GM21717 (cell line): ENCODE results near the gene FLT3.
"Not testable (repeated sequence)": the region's sequence is repeated elsewhere in the genome, so short reads cannot be mapped to it uniquely, and the experiment has no call there.

Source experiments
- ATAC-seq: cut with Tn5 transposase; IDR thresholded peaks from one replicate; pipeline ENCODE4 v1.9.1; 2021; ENCODE audit warnings: mild to moderate bottlenecking, moderate library complexity; ENCODE audit not compliant: unreplicated experiment

The FLT3 gene

DNA sequence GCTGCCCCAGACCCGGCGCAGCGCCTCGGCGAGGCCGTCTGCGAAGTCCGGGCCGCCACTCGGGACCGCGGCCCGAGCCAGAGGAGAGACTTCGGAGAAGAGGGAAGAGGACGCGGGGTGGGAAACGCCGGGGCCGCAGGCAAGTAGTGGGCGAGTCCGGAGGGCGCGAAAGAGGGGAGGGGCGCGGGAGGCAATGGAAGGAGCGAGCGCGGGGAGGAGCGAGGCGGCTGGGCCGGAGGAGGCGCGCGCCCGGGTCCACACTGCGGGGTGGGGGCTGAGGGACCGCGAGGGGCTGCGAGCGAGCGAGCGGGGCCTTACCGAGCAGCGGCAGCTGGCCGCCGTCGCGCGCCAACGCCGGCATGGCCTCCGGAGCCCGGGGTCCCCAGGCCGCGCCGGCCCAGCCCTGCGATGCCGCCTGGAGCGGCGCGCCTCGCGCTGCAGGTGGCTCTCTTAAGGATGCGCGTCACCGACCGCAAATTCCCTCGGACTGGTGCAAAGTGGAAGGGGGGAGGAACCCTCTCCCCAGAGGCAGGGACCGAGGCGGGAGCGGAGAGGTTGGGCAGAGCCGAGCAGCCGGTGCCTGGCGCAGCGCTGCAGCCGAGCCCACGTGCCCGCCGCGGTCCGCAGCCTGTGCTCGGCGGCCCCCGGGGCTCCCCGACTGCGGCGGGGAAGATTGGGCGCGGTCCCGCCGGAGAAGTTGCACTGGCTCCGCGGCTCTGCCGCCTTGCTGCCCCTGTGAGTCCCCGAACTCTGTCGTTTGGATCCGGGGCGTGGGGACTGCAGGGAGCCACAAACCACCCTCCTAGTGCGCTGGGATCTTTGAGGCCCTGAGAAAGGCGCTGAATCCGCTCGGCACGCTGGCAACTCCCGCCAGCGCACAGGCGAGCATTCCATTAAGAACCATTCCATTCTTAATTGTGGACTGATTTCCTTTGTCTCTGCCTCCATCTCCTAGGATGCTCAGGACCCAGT is at the start of gene FLT3:
FLT3 (minus strand) TSS at position 427 of the 972 bp plus-strand sequence; CDS start at position 361, 66 bp downstream.
- ATAC-seq = peak; percentile 68

DNA sequence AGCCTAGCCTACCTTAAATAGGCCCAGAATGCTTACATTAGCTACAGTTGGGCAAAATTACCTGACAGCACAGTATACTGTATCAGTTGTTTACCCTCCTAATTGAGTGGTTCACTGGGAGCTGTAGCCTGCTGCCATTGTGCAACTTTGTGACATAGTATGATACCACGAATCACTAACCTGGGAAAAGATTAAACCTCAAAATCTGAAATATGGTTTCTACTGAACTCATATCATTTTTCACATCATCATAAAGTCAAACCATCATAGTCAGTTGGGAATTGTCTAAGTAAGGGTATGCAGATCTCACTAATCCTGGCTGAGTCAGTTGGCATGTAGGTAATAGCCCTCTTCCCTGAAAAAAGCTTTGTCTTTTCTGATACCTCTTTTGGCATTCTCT is 47.1 kb upstream of the FLT3 start:
- ATAC-seq = no peak

DNA sequence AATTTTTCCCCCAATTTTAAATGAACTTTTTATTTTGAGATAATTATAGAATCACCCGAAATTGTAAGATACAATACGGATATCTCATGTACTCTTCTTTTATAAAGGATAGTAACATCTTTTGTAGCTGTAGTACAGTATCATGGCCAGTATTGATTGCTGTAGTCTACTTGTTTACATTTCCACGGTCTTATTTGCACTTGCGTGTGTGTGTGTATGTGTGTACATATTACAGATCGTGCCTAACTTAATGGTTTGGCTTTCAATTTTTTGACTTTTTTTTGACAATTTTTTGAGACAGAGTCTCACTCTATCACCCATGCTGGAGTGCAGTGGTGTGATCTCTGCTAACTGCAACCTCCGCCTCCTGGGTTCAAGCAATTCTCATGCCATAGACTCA is 44.7 kb upstream of the FLT3 start:
- ATAC-seq = no peak

DNA sequence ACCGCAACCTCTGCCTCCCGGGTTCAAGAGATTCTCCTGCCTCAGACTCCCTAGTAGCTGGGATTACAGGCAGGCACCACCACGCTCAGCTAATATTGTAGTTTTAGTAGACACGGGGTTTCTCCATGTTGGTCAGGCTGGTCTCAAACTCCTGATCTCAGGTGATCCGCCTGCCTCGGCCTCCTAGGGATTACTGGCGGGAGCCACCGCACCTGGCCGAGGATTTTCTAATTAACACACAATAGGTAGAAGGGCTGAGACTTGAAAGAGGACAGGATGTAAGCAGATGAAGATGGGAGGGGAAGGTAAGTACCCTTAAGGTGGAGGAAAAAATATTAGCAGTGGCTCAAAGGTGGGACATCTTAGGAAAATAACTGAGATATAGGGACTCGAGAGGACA is 41.2 kb upstream of the FLT3 start:
- ATAC-seq = not testable (repeated sequence)

DNA sequence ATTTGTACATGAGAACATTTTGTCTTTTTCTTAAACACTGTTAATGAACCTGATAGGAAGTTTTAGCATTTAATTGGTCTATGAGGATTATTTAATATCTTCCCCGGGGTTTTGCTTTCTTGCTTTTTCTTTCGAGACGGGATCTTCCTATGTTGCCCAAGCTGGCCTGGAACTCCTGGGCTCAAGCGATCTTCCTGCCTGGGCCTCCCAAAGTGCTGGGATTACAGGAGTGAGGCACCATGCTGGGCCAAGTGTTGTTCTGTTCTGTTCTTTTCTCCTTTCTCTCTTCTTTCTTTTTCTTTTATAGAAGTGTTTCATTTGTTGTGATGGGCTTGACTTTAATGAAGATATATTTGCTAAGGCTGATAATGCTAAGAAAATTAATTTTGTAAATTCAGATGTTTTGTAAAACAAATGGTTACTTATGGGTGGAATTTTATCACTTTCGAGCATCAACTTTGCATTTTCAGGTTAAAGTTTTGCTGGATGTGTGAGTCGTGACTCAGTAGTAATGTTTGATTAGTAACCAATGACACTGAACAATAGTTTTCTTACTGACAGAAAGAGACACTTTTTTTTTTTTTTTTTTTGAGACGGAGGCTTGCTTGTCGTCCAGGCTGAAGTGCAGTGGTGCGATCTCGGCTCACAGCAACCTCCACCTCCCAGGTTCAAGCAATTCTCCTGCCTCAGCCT is 40.2 kb upstream of the FLT3 start:
- ATAC-seq = no peak

GRCh38 chr13:28138756-28139470 is 38.5 kb upstream of the FLT3 start:
- ATAC-seq = peak; percentile 43

DNA sequence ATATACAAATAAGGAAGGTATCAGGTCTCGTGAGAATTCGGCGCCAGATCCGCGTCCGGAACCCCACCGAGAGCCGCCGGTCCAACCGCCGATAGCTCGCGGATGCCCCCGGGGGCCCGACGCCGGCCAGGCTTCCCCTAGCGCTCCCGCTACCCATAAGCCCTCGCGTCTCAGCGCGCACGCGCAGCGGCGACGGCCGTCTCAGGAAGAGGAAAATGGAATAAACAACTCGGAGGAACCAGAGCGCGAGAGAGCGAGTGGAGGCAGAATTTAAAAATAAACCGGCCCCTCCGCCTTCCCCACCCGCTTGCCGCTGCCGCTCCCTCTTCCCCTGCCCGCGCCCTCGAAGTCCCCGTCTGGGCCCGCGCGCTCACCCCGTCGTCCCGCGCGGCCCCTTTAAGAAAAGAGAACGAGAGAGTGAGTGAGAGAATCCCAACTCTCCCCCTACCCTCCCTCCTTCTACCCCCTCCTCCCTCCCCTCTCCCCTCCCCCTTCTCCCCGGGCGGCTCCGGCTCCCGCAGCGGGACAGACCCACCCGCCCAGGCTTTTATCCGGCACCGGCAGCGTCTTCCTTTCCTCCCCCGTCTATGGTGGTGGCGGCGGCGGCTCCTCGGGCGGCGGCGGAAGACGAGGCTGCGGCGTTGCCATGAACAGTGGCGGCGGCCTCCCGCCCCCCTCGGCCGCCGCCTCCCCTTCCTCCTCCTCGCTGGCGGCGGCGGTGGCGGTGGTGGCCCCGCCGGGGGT is 37.8 kb upstream of the FLT3 start, which contains the start of gene PAN3:
PAN3 (plus strand) TSS at position 534 of the 744 bp plus-strand sequence; CDS start at position 647, 113 bp downstream.
- ATAC-seq = peak; percentile 36

- peak; percentile 3 for ATAC-seq
Observed at GRCh38 chr13:28137596-28137995, 37.2 kb upstream of the FLT3 start.

- ATAC-seq = no peak
Observed at GRCh38 chr13:28136916-28137315, 36.5 kb upstream of the FLT3 start.

GRCh38 chr13:28131646-28132045 is 31.3 kb upstream of the FLT3 start:
- no peak for ATAC-seq

DNA sequence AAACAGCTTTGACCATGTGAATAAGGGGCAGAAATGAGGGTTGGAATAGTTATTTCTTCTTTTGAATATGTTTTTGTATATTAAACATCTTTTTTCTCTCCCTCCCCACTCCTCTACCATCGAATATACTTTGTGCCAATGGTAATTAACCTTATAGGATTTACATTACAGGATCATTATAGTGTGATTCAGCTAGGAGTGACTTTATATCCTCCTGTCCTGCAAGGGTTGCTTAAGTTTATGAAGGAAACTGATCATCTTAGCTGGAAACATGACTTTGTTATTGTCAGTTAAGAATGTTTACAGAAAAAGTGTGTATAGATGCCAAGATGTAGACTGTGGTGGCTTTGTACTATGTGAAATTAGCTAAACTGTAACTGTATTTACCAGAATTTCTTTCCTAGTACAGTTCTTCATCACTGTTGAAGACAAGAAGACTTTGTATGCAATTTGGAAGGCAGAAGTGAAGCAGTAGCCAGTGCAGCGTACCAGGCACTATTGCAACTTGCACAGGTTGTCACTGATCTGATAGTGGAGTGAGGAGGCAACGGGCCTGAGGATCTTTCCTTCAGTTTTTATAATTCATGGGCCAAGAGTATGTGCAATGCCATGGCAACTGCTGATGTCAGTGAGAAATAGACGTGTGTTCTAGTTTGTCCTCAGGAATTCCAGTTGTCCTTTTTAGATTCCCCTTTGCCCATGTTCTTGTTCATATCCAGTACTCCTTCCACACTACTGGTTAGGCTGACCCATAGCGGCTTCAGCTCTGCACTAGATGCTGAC is 29.7 kb upstream of the FLT3 start:
- no peak for ATAC-seq

DNA sequence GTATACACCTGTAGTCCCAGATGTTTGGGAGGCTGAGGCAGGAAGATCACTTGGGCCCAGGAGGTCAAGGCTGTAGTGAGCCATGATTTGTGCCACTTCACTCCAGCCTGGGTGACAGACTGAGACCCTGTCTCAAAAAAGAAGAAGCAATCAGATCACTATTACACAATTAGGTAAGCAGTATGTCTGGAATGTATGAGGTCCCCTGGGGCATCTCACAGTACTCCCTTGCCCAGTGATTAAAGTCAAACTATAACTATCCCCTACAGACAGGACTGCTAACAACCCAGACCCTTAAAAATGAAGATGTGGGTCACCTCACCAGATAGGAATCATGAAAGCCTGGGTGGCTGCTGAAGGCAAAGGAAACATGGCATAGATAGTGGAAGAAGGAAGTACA is 28.6 kb upstream of the FLT3 start:
- no peak for ATAC-seq

- no peak for ATAC-seq
Observed at GRCh38 chr13:28128030-28128429, 27.7 kb upstream of the FLT3 start.

- no peak for ATAC-seq
Observed at GRCh38 chr13:28121224-28121623, 20.8 kb upstream of the FLT3 start.

DNA sequence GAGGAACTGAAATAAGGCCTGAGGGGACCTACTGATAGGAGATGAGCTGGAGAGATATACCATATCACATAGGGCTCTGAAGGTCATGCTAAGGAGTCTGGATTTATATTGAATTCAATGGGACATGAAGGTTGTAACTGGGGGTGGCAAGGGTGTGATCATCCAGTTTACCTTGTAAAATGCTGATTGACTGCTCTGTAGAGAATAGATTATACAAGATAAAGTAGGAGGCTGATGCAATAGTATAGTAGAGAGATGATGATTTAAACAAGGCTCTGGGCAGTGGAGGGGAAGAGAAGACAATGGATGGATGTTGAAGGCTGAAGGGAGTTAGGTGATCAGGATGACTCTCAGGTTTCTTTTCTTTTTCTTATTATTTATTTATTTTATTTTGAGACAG is 19.9 kb upstream of the FLT3 start:
- no peak for ATAC-seq

DNA sequence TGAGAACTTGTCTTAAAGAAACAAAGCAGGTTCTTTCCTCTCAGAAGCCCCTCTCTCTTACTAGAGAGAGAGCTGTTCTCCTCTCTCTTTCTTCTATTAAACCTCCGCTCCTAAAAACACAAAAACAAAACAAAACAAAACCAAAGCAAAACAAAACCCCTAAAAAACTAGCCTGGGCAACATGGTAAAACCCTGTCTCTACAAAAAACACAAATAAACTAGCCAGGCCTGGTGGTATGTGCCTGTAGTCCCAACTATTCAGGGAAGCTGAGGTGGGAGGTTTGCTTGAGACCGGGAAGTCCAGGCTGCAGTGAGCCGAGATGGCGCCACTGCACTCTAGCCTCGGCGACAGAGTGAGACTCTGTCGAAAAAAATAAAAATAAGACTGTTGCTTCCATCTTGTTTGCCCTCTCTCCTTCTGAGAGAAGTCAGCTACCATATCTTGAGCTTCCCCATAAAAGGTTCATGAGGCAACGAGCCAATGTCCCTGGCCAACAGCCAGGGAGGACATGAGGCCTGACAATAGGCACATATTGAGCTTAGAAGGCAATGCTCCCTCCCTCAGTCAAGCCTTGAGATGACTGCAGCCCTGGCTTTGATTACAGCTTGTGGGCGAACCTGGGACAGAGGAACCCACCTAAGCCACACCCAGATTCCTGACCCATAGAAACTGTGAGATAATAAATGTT is 17.5 kb upstream of the FLT3 start:
- no peak for ATAC-seq

GRCh38 chr13:28116736-28117135 is 16.4 kb upstream of the FLT3 start:
- ATAC-seq = no peak

DNA sequence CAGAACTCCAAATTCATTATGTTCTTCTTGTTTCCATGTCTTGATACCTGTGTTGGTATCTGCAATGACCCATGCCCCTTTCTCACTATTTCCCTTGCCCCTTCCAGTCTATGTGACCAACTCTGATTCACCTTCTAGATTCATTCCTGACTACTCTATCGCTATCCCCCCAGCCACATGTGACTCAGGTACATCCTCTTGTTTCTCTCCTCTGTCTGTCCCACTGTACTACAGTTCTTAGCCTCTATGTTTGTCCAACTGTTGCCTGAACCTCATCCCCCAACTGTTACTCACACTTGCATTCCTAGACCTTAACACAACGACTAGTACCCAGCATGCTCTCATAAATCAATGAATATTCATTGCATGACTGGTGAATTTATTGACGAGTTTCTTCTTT is 10.0 kb upstream of the FLT3 start:
- ATAC-seq = no peak

GRCh38 chr13:28106976-28107375 is 6.6 kb upstream of the FLT3 start:
- ATAC-seq = no peak
